HepG2 (cell line): ENCODE measurements around the gene TBC1D1. TPM values are rescaled to one million over a fixed set of nuclear protein-coding genes. Genes with fewer than 3 reads are reported as not detected.

Source experiments
- ATAC-seq: fragments of 200-7000 bp; cut with Tn5 transposase; 3 replicates; pipeline ENCODE4 v1.9.1; 2020; ENCODE audit warnings: mild to moderate bottlenecking, moderate library complexity
- Bru-seq: library from RNA; stranded (reverse); fragments of 400-500 nt; gene quantifications from one replicate; lab custom pipeline; 2021; lab: Mats Ljungman, UMichigan
- BruChase-seq, 2 experiments: library from RNA; stranded (reverse); fragments of 400-500 nt; gene quantifications; one replicate each; lab custom pipeline; 2021; lab: Mats Ljungman, UMichigan
- BruUV-seq: library from RNA; stranded (reverse); fragments of 400-500 nt; replicated peaks from 2 replicates; lab custom pipeline; 2021; lab: Mats Ljungman, UMichigan
- CTCF ChIA-PET: fragments of 300-600 bp; formaldehyde crosslinking; extraction: SDS; loops from one replicate; lab custom pipeline; 2021; ENCODE audit warnings: low total read pairs, inconsistent platforms, low intra/inter-chr PET ratio; lab: Yijun Ruan, JAX
- POLR2A ChIA-PET: fragments of 350-600 bp; sonication (Branson Sonifier 250); formaldehyde crosslinking; loops from one replicate; lab custom pipeline; 2020; ENCODE audit warnings: antibody characterized with exemption, inconsistent platforms; lab: Yijun Ruan, JAX
- DNase-seq: peaks from one replicate; pipeline ENCODE4 v3.0.0-alpha.2; 2015; ENCODE audit warnings: low spot score
- FAIRE-seq: peaks from 3 replicates; lab custom pipeline; 2011; peaks lifted over from hg19 to GRCh38; lab: Jason Lieb, UNC
- H2AFZ ChIP-seq: one replicate; pipeline ENCODE4 v1.6.1; 2011; ENCODE audit warnings: low read length, inconsistent platforms
- H3K27ac ChIP-seq: fragments of 300-600 bp; 3 replicates; pipeline ENCODE4 v1.8.0; 2011; ENCODE audit warnings: mixed run types, mild to moderate bottlenecking, mixed read lengths, low read length, inconsistent platforms; ENCODE audit not compliant: insufficient read depth; ENCODE audit errors: extremely low read length
- H3K27me3 ChIP-seq, 2 experiments: fragments of 200-600 bp in 1 of 2; 2 replicates in 1 of 2; 3 replicates in 1 of 2; pipeline versions ENCODE4 v1.6.0 to v1.8.0; 2011; ENCODE audit warnings: low read length in 2 of 2, mild to moderate bottlenecking in 2 of 2, moderate library complexity in 2 of 2, inconsistent platforms in 1 of 2; ENCODE audit not compliant: insufficient read depth in 2 of 2, control insufficient read depth in 1 of 2
- H3K36me3 ChIP-seq, 2 experiments: fragments of 200-600 bp in 1 of 2; replicated peaks in 1 of 2; 2 replicates in 1 of 2; 3 replicates in 1 of 2; pipeline versions ENCODE4 v1.5.1 to v1.8.0; 2011; ENCODE audit warnings: low read length in 2 of 2, inconsistent platforms in 1 of 2; ENCODE audit not compliant: insufficient read depth in 2 of 2, control insufficient read depth in 1 of 2
- H3K4me1 ChIP-seq: 2 replicates; pipeline ENCODE4 v1.5.1; 2012; ENCODE audit warnings: low read length, inconsistent platforms; ENCODE audit not compliant: insufficient read depth
- H3K4me2 ChIP-seq: 2 replicates; pipeline ENCODE4 v1.6.0; 2011; ENCODE audit warnings: low read depth, low read length, inconsistent platforms
- H3K4me3 ChIP-seq, 3 experiments: fragments of 200-600 bp in 1 of 3; sonication (generic), shearing (Covaris generic) in 1 of 3; replicated peaks in 1 of 3; 2 replicates each; pipeline ENCODE4 v1.5.1; 2011 to 2016; ENCODE audit warnings: low read length in 3 of 3, inconsistent platforms in 2 of 3, low read depth in 2 of 3, mild to moderate bottlenecking in 2 of 3, control low read depth in 1 of 3, mixed read lengths in 1 of 3; ENCODE audit not compliant: insufficient read depth in 1 of 3
- H3K79me2 ChIP-seq: one replicate; pipeline ENCODE4 v1.6.1; 2011; ENCODE audit warnings: low read length, inconsistent platforms; ENCODE audit not compliant: insufficient read depth
- H3K9ac ChIP-seq: 2 replicates; pipeline ENCODE4 v1.6.0; 2011; ENCODE audit warnings: mild to moderate bottlenecking, low read depth, low read length, inconsistent platforms; ENCODE audit not compliant: insufficient read depth
- H3K9me3 ChIP-seq: 2 replicates; pipeline ENCODE4 v1.5.1; 2012; ENCODE audit warnings: mild to moderate bottlenecking, low read length
- H4K20me1 ChIP-seq: 2 replicates; pipeline ENCODE4 v1.6.0; 2011; ENCODE audit warnings: inconsistent platforms, mild to moderate bottlenecking, low read length, moderate library complexity; ENCODE audit not compliant: insufficient read depth
- ERF ChIP-seq: IDR thresholded peaks from 2 replicates; pipeline ENCODE4 v1.6.1; 2018; ENCODE audit warnings: missing biosample characterization, missing genetic modification reagents
- GATAD1 ChIP-seq: IDR thresholded peaks from 2 replicates; pipeline ENCODE4 v1.6.1; 2016; ENCODE audit warnings: missing genetic modification reagents, missing compliant biosample characterization
- HINFP ChIP-seq: sonication (generic); formaldehyde crosslinking; IDR thresholded peaks from 2 replicates; pipeline ENCODE4 v1.4.0; 2020; ENCODE audit warnings: low read depth, mild to moderate bottlenecking, missing genetic modification reagents
- JDP2 ChIP-seq: sonication (generic); formaldehyde crosslinking; IDR thresholded peaks from 2 replicates; pipeline ENCODE4 v1.8.1; 2022; ENCODE audit warnings: missing genetic modification reagents, borderline replicate concordance
- MBD4 ChIP-seq: IDR thresholded peaks from 2 replicates; pipeline ENCODE4 v1.6.1; 2012; ENCODE audit warnings: low read length, inconsistent platforms, borderline replicate concordance
- PCBP1 ChIP-seq: fragments of 200-400 bp; formaldehyde crosslinking; IDR thresholded peaks from 2 replicates; pipeline ENCODE4 v1.6.1; 2017; ENCODE audit warnings: mild to moderate bottlenecking, low read depth, low read length, borderline replicate concordance
- PREB ChIP-seq: sonication (generic); formaldehyde crosslinking; IDR thresholded peaks from 2 replicates; pipeline ENCODE4 v1.4.0; 2020; ENCODE audit warnings: missing genetic modification reagents
- PTBP1 ChIP-seq: fragments of 200-400 bp; formaldehyde crosslinking; IDR thresholded peaks from 2 replicates; pipeline ENCODE4 v1.6.1; 2018; ENCODE audit warnings: low read length, low read depth; ENCODE audit not compliant: poor library complexity, severe bottlenecking
- RFX5 ChIP-seq: IDR thresholded peaks from 2 replicates; pipeline ENCODE4 v1.6.1; 2011; ENCODE audit warnings: low read depth, low read length, improper control_type of control experiment
- SATB2 ChIP-seq: sonication (generic); formaldehyde crosslinking; IDR thresholded peaks from 2 replicates; pipeline ENCODE4 v1.5.0; 2020; ENCODE audit warnings: missing genetic modification reagents
- STAT6 ChIP-seq: sonication (generic); formaldehyde crosslinking; IDR thresholded peaks from 2 replicates; pipeline ENCODE4 v1.4.0; 2020; ENCODE audit warnings: missing genetic modification reagents, mild to moderate bottlenecking, borderline replicate concordance
- ZFY ChIP-seq: sonication (generic); formaldehyde crosslinking; IDR thresholded peaks from 2 replicates; pipeline ENCODE4 v1.4.0; 2020; ENCODE audit warnings: missing genetic modification reagents
- ZNF232 ChIP-seq: sonication (generic); formaldehyde crosslinking; IDR thresholded peaks from 2 replicates; pipeline ENCODE4 v1.4.0; 2020; ENCODE audit warnings: missing genetic modification reagents, borderline replicate concordance
- ZNF263 ChIP-seq: sonication (generic); formaldehyde crosslinking; IDR thresholded peaks from 2 replicates; pipeline ENCODE4 v1.4.0; 2020; ENCODE audit warnings: missing genetic modification reagents
- ZNF644 ChIP-seq: IDR thresholded peaks from 2 replicates; pipeline ENCODE4 v1.6.1; 2016; ENCODE audit warnings: low read depth
- WGBS: methylation state at CpG from one replicate; pipeline ENCODE4 v1.1.6; 2017; ENCODE audit warnings: low lambda C conversion rate; 5-methylcytosine and 5-hydroxymethylcytosine counted together
- in situ Hi-C: cut with HindIII; loops from 2 replicates; pipeline ENCODE4 v1.10.0; 2017; ENCODE audit warnings: low pct_unique_long_range_greater_than_20kb; ENCODE audit not compliant: extremely low pct_ligation_motif_present
- intact Hi-C: fragments of 100-400 bp; cut with micrococcal nuclease; formaldehyde crosslinking; loops from one replicate; pipeline ENCODE4 v1.10.0; 2022; ENCODE audit not compliant: unreplicated experiment
- long read RNA-seq, 2 experiments: library from RNA in 1 of 2; library from polyadenylated mRNA in 1 of 2; stranded (forward) in 1 of 2; unstranded in 1 of 2; transcript quantifications; one replicate each; pipeline ENCODE4 v2.0.0, GENCODE V29; 2019 to 2022
- polyA minus RNA-seq, 3 experiments: library from RNA; depleted of rRNA, polyadenylated mRNA; stranded (reverse); fragments of >200 nt; gene quantifications; 2 replicates each; pipeline ENCODE4 v1.2.3, GENCODE V29; 2011; ENCODE audit warnings: low replicate concordance in 1 of 3
- polyA plus RNA-seq, 8 experiments: library from polyadenylated mRNA; depleted of rRNA in 3 of 8; stranded (reverse) in 7 of 8; unstranded in 1 of 8; fragments of >200 nt; fragmentation: Illumina TruSeq in 4 of 8; extraction: Trizol in 4 of 8; gene quantifications; 2 replicates each; pipeline versions ENCODE4 v1.2.1 to v1.2.3, GENCODE V29; 2011 to 2016; ENCODE audit warnings: low read depth in 4 of 8, missing spikeins in 1 of 8, mixed read lengths in 1 of 8; ENCODE audit not compliant: insufficient read depth in 1 of 8
- total RNA-seq, 5 experiments: library from RNA; depleted of rRNA; stranded (reverse); fragments of >200 nt; fragmentation: Illumina TruSeq; extraction: Trizol; gene quantifications; 2 replicates each; pipeline ENCODE4 v1.2.3, GENCODE V29; 2016; ENCODE audit warnings: low read depth in 1 of 5

The TBC1D1 gene
- total RNA-seq (2016; rRNA removed; fragmentation: Illumina TruSeq; extraction: Trizol) (62.8 and 72.4 TPM in 2 replicates), polyA plus RNA-seq (2011; rRNA removed) (35.1 and 37.3 TPM in 2 replicates), polyA minus RNA-seq (2011; rRNA and poly(A)+ RNA removed; ENCODE audit: low replicate concordance) (22.7 and 52.3 TPM in 2 replicates), Bru-seq, nascent RNA (percentile 56 among the genes with signal in this experiment), BruChase-seq, experiment 1, labeled RNA remaining after a 6-hour chase (percentile 53 among the genes with signal in this experiment), BruChase-seq, experiment 2, labeled RNA remaining after a 2-hour chase (percentile 51 among the genes with signal in this experiment)
- total RNA-seq (2016; cell fraction: cytosol; rRNA removed; fragmentation: Illumina TruSeq; extraction: Trizol; ENCODE audit: low read depth) = 64.8 and 77.1 TPM in 2 replicates
- 53.2 and 64.4 TPM in 2 replicates for total RNA-seq (2016; cell fraction: insoluble cytoplasmic fraction; rRNA removed; fragmentation: Illumina TruSeq; extraction: Trizol)
- total RNA-seq (2016; cell fraction: membrane; rRNA removed; fragmentation: Illumina TruSeq; extraction: Trizol) = 145 TPM in 2 replicates
- total RNA-seq (2016; cell fraction: nucleus; rRNA removed; fragmentation: Illumina TruSeq; extraction: Trizol) = 39.0 and 39.8 TPM in 2 replicates
- polyA plus RNA-seq (2011; cell fraction: cytosol; rRNA removed) = 45.5 and 45.8 TPM in 2 replicates
- 28.9 and 31.3 TPM in 2 replicates for polyA plus RNA-seq (2011; cell fraction: nucleus; rRNA removed)
- polyA plus RNA-seq (2012) = 36.5 and 47.0 TPM in 2 replicates
- polyA plus RNA-seq (2016; cell fraction: cytosol; fragmentation: Illumina TruSeq; extraction: Trizol; ENCODE audit: low read depth) = 59.1 and 60.0 TPM in 2 replicates
- 66.3 and 68.6 TPM in 2 replicates for polyA plus RNA-seq (2016; cell fraction: insoluble cytoplasmic fraction; fragmentation: Illumina TruSeq; extraction: Trizol; ENCODE audit: low read depth)
- polyA plus RNA-seq (2016; cell fraction: membrane; fragmentation: Illumina TruSeq; extraction: Trizol; ENCODE audit: low read depth) = 115 and 125 TPM in 2 replicates
- 43.0 and 44.9 TPM in 2 replicates for polyA plus RNA-seq (2016; cell fraction: nucleus; fragmentation: Illumina TruSeq; extraction: Trizol; ENCODE audit: insufficient read depth, low read depth)
- 39.2 and 52.8 TPM in 2 replicates for polyA minus RNA-seq (2011; cell fraction: cytosol; rRNA and poly(A)+ RNA removed)
- 33.9 and 36.3 TPM in 2 replicates for polyA minus RNA-seq (2011; cell fraction: nucleus; rRNA and poly(A)+ RNA removed)
- long read RNA-seq, experiment 1, partial matches to known transcripts = 3 of 9 reads
- long read RNA-seq, experiment 1, other reads (novel, unspliced or antisense) = 6 of 9 reads
- long read RNA-seq, experiment 2, partial matches to known transcripts = 13 of 47 reads
- long read RNA-seq, experiment 2, other reads (novel, unspliced or antisense) = 32 of 47 reads

- WGBS = 3% methylated on average over 16 of the region's 43 CpGs
- Histone ChIP-seq H3K9ac (no peak within 1 kb of the TSS), H3K27ac (no peak within 1 kb of the TSS), H3K4me3 (peak within 1 kb of the TSS; percentile 54 to 68 (median 55)), H3K36me3 (no peaks in the 10 kb centered on the region), H4K20me1 (no peaks in the 10 kb centered on the region), H3K4me2 (peak within 1 kb of the TSS; percentile 73), H3K27me3 (peaks cover 1 to 27% of the 10 kb centered on the region in 2 experiments; a peak in 2 of 5 replicates), H3K79me2 (no peaks in the 10 kb centered on the region), H3K9me3 (no peaks in the 10 kb centered on the region), H3K4me1 (peaks cover 7% of the 10 kb centered on the region; the same call in 1 of the 2 replicates), H2AFZ (peak within 1 kb of the TSS; percentile 60)
- FAIRE-seq (no peak), DNase-seq (no peak), ATAC-seq (peak; percentile 62)
- ChIA-PET CTCF (no interaction called here), POLR2A (no interaction called here)
- in situ Hi-C loops (no loop called here), intact Hi-C loops (no loop called here)
- no TSS peak for BruUV-seq
- no peak for TF ChIP-seq MBD4
- TF ChIP-seq RFX5 = no peak
- no peak for TF ChIP-seq SATB2 (CRISPR knock-in tag)
- TF ChIP-seq PREB (CRISPR knock-in tag) = no peak
- TF ChIP-seq ZFY = no peak
- no peak for TF ChIP-seq PTBP1
- TF ChIP-seq ERF (CRISPR knock-in tag) = no peak
- no peak for TF ChIP-seq STAT6 (CRISPR knock-in tag)
- TF ChIP-seq JDP2 = no peak
- TF ChIP-seq PCBP1 = 0 out of 2 replicates have a peak, but pooled peaks have one; percentile 42
- TF ChIP-seq ZNF232 (CRISPR knock-in tag) = no peak
- no peak for TF ChIP-seq GATAD1 (CRISPR knock-in tag)
- peak; percentile 91 for TF ChIP-seq ZNF263 (CRISPR knock-in tag)
- no peak for TF ChIP-seq HINFP (CRISPR knock-in tag)
- TF ChIP-seq ZNF644 (CRISPR knock-in tag) = no peak
Measured at GRCh38 chr4:37890801-37891259, at the start of gene TBC1D1. TSS of gene TBC1D1 (plus strand) at chr4:37891084. CDS start at chr4:37902096, 11,012 bp downstream.
